G401.6 (cell line): Measurements from ENCODE around the gene CTTNBP2.

Source experiments
- FAIRE-seq: peaks from 2 replicates; lab custom pipeline; 2012; peaks lifted over from hg19 to GRCh38; lab: Jason Lieb, UNC

The CTTNBP2 gene

GRCh38 chr7:117870448-117871130 is 2.7 kb downstream of the CTTNBP2 start:
- FAIRE-seq, result no peak

- no peak for FAIRE-seq
Measured at GRCh38 chr7:117869374-117869773, 3.9 kb downstream of the CTTNBP2 start.

GRCh38 chr7:117863618-117864017 is 9.6 kb downstream of the CTTNBP2 start:
- FAIRE-seq, result no peak

GRCh38 chr7:117862378-117862777 is 10.9 kb downstream of the CTTNBP2 start:
- no peak for FAIRE-seq

- no peak for FAIRE-seq
Measured at GRCh38 chr7:117859246-117859812, 13.9 kb downstream of the CTTNBP2 start.

GRCh38 chr7:117858712-117859111 is 14.5 kb downstream of the CTTNBP2 start:
- FAIRE-seq, result no peak

- FAIRE-seq, result no peak
Measured at GRCh38 chr7:117857718-117858117, 15.5 kb downstream of the CTTNBP2 start.

- no peak for FAIRE-seq
Measured at GRCh38 chr7:117856196-117856595, 17.0 kb downstream of the CTTNBP2 start.

- no peak for FAIRE-seq
Measured at GRCh38 chr7:117854186-117854585, 19.1 kb downstream of the CTTNBP2 start.

- no peak for FAIRE-seq
Measured at GRCh38 chr7:117848941-117849340, 24.3 kb downstream of the CTTNBP2 start.

- no peak for FAIRE-seq
Measured at GRCh38 chr7:117844678-117845077, 28.6 kb downstream of the CTTNBP2 start.

GRCh38 chr7:117841611-117842010 is 31.6 kb downstream of the CTTNBP2 start:
- FAIRE-seq, result no peak

- FAIRE-seq, result no peak
Measured at GRCh38 chr7:117841011-117841410, 32.2 kb downstream of the CTTNBP2 start.

- no peak for FAIRE-seq
Measured at GRCh38 chr7:117839507-117839906, 33.7 kb downstream of the CTTNBP2 start.

GRCh38 chr7:117837841-117838240 is 35.4 kb downstream of the CTTNBP2 start:
- FAIRE-seq, result no peak

GRCh38 chr7:117835016-117835664 is 38.1 kb downstream of the CTTNBP2 start:
- no peak for FAIRE-seq

GRCh38 chr7:117830422-117830954 is 42.8 kb downstream of the CTTNBP2 start:
- FAIRE-seq, result no peak

GRCh38 chr7:117829450-117830117 is 43.7 kb downstream of the CTTNBP2 start:
- no peak for FAIRE-seq

GRCh38 chr7:117828825-117829224 is 44.4 kb downstream of the CTTNBP2 start:
- no peak for FAIRE-seq

- no peak for FAIRE-seq
Measured at GRCh38 chr7:117827862-117828261, 45.4 kb downstream of the CTTNBP2 start.

- FAIRE-seq, result no peak
Measured at GRCh38 chr7:117825132-117825531, 48.1 kb downstream of the CTTNBP2 start.

- FAIRE-seq, result no peak
Measured at GRCh38 chr7:117824592-117824991, 48.6 kb downstream of the CTTNBP2 start.

- no peak for FAIRE-seq
Measured at GRCh38 chr7:117819558-117819957, 53.7 kb downstream of the CTTNBP2 start.
